Limb (tissue), 2 donors: ENCODE measurements around the gene ACYP2.
"Not testable (repeated sequence)": the region's sequence is repeated elsewhere in the genome, so short reads cannot be mapped to it uniquely, and the experiment has no call there.

Source experiments
- DNase-seq, 2 donors: peaks; one replicate each; pipeline ENCODE4 v3.0.0-alpha.2; 2016; ENCODE audit errors: extremely low spot score in 2 of 2

The ACYP2 gene

DNA sequence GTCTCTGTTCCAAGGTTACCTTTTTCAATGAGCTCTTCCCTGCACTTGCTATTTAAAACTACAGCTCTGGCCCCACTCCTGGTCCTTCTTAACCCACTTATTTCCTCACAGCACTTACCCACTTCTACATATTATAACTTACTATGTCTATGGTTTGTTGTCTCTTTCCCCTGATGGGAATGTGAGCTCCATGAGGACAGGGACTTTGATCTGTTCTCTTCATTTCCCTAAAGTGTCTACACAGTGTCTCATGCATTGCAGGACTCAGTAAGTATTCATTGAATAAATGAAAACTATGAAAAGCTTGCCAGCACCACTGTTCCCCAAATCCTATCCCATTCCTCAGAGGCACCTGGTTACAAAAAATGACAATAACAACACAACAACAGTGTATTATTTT, 18.3 kb upstream of the ACYP2 start:
- no peak for DNase-seq

DNA sequence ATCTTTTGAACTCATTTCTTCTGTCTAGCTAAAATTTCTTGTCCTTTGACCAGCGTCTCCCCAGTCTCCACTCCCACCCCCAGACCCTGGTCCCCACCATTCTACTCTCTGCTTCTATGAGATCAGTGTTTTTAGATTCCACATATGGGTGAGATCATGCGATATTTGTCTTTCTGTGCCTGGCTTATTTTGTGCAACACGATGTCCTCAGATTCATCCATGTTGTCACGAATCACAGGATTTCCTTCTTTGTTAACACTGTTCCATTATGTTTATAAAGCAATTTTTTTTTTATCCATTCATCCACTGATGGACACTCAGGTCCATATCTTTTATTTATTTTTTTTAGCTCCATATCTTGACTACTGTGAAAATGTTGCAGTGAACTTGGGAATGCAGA, 16.0 kb upstream of the ACYP2 start:
- no peak for DNase-seq

DNA sequence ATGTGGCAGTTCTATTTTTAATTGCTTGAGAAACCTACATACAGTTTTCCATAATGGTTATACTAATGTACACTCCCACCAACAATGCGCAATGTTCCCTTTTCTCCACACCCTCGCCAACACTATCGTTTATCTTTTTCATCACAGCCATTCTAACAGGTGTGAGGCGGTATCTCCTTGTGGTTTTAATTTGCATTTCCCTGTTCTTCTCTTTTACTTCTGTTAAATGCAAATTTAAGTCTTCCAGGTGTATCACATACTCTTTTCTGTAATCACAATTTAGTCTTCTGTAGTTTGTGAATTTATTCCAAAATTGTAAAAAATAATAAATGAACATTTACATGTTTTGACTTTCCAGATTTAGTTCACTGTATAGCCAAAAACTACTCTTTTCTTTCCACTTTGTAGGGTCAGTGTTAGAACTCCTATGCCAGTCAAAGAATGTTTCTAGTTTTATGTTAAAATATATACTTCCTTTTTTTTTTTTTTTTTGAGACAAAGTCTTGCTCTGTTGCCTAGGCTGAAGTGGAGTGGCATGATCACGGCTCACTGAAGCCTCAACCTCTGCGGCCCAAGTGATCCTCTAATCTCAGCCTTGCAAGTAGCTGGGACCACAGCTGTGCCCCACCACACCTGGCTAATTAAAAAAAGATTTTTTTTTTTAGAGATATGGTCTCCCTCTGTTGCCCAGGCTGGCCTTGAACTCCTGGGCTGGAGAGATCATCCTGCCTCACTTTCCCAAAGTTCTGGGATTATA, 15.4 kb upstream of the ACYP2 start:
- no peak for DNase-seq

DNA sequence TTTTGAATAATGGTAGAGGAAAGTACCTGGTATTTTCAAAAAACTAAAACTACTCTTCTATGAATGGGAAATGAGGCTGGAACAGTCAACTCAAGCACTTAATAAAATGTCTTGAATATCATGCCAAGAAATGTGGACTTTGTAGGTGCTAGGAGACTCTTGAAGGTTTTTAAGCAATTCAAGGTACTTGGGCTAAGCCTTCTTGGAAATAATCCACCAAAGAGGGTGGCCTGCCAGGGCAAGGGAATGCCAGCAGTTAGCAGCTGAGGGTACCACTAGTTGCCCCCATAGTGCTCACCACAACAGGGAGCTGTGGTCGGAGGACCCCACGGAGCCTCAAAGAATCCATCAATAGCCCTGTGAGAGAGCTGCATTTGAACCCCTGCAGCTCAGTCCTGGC, 14.6 kb upstream of the ACYP2 start:
- DNase-seq = no peak

DNA sequence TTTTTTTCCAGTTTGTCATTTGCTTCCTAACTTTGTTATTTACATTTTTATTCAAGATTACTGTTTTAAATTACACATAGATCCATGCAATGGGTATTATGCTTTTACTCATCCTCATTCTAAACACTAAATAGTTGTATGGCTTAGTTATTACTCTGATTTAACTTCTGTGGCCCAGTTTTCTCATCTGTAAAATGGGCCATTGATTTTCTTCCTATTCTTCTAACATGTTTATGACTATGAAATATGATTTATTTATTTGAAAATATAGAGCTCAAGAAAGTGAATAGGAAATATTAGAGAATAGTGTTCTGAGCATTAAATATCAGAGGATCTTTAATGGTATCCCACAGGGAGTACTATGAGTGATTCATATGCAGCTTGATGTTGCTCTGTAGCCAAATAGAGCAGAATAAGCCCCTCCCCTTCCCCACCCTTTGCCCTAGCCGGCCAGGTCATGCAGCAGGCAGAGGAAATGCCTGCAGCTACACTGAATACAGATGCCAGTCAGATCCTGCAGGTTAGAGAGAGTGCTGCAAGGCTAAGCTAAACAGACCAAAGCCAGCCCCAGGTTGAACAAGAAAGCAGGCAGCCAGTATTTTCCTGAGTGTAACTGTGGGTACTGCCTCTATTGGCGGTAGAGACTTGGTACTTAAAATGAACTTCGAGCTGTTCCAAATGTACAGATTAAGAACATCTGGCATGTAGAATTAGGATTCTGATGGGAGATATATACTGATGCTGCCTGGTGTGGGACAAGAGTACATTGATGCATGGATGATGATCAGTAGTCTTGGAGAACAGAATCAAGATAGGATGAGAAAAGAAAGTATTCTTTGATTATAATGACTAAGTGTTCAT, 11.7 kb upstream of the ACYP2 start:
- DNase-seq = peak in 1 of 2 donors; percentile 32

DNA sequence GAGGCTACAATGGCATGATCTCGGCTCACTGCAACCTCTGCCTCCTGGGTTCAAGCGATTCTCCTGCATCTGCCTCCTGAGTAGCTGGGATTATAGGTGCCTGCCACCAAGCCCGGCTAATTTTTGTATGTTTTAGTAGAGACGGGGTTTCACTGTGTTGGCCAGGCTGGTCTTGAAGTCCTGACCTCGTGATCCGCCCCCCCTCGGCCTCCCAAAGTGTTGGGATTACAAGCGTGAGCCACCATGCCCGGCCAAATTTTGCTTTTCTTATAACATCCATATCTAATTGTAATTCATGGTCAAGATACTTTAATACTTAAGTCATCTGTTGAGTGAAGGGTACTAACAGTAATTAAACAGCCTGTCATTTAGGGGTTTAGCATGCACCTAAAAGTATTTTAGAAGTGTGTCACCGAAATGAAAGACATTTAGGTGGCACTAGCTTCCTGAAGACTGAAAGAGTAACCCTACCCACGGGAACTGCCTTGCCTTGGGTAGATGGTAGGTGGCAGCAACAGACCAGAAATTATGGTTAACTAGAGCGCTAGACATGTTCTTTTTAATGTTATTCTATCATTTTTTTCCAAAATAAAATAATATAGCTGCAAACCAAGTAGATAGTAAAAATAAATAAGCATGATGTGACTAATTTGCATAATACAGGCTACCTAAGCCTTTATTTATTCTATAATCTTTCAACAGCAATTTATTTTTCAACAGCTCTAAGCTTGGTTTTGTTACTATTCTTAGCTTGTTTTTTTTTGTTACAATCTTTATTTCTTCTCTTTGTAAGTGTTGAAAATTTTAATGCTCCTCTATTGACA, 8.6 kb upstream of the ACYP2 start:
- DNase-seq = peak; percentile 66 to 69

DNA sequence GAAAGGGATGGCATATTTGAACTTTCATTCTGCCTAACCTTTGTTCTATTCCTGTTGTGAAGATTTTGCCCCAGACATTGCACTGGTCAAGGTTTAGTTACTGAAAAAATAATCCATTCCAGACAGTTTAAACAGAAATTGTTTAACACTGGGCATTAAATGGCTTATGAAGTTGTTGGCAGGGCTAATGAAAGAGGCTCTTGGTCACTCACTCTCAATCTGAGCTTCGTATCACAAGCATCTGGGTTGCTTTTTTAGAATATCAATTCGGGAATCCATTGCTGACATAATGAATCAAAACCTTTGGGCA, 8.0 kb upstream of the ACYP2 start:
- DNase-seq = no peak

DNA sequence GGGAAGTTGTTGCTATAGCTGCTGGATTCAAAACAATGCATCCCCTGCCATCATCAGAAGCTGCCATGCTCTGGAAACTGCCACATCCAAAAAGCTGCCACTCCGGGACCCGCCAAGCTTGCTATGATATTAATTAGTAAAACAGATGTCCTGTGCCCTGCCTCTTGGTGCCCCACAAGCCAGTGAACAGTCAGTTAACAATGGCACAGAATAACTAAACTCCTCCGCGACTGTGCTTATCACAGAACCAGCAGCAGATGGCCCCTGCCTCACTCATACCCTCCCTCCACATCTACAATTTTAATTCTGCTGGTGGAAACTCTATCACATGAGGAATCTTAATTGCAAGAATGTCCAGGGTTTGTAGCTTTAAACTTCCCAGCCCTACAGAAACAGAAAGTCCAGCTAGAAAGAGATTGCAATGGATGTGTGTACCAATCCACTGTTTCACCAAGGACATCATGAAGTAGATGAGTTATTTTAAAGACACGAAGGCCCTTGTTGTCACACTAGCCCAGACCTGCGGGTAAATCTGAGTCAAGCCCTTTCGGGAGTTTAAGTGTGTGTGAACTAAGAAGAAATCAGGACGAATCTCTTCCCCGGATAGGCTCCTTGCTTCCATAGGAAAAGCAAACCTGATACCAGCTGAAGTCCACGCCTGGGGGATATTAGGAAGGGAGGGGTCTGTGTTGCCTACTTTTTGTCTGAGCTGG, 7.4 kb upstream of the ACYP2 start:
- no peak for DNase-seq

DNA sequence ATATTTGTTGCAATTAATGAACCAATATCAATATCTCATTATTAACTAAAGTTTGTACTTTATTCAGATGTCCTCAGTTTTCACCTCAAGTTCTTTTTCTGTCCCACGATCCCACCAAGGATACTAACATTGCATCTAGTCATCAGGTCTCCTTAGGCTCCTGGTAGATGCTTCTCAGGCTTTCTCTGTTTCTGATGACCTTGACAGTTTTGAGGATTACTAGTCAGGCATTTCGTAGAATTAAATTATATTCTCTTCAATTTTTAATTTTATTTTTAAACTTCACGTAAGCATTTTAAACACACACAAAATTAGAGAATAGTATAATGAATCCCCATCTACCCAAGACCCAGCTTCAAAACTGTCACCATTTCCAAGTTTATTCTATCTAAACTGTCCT, 5.6 kb upstream of the ACYP2 start:
- DNase-seq = no peak

DNA sequence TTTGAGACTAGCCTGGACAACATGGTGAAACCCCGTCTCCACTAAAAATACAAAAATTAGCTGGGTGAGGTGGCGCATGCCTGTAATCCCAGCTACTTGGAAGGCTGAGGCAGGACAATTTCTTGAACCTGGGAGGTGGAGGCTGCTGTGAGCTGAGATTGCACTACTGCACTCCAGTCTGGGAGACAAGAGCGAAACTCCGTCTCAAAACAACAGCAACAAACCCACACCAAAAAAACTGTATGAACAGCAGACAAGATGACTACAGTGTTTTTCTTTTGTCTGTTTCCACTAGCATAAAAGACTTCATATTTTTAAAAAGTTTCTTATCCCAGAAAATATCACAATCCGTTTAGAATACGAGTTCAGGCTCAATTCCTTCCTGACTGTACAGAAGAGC, 936 bp upstream of the ACYP2 start:
- not testable (repeated sequence) for DNase-seq

DNA sequence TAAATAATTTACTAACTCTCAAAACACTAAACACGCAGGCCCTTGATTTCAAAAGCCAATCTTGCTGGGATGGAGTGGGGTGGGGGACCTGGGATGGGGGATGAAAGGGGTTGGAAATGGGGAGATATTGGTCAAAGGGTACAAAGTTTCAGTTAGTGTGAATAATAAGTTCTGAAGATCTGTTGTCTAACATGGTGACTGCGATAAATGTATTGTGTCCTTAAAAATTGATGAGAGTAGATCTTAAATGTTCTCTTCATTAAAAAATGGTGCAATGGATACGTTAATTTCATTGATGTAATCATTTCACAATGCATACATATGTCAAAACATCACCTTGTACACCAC, 505 bp upstream of the ACYP2 start:
- no peak for DNase-seq

DNA sequence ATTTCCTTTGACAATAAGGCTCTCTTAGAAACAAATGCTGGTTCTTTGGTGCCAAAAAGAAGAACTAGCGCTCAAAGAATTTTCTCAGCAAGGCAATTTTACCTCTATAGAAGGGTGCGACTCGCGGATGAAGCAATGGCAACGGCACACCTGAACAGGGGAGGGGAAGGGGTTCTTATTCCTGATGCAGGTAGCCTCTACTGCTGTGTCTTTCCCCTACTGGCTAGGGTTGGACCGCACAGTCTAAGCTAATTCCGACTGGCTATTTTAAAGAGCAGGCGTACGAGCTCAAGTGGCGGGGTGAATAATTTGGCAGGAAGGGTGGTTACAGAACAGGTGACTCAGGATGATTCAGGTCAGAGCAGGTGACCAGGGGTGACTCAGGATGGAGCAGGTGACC, 1.2 kb downstream of the ACYP2 start:
- DNase-seq = not testable (repeated sequence)

DNA sequence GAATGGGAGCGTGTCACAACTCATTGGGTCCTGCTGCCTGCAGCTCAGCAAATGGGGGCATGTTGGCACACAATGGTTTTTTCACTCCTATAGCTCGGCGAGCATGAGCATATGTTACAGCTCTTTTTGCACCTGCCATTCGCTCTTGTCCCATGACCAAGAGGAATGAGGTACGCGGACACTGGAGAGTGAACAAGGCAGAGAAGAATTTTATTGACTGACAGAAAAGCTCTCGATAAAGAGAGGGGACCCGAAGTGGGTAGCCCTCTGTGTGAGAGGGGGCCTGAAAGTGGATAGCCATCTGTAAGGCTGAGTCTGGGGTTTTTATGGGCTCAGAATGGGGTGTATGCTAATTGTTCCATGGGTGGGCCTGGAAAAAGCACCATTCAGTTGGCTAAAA, 5.5 kb downstream of the ACYP2 start:
- no peak for DNase-seq

DNA sequence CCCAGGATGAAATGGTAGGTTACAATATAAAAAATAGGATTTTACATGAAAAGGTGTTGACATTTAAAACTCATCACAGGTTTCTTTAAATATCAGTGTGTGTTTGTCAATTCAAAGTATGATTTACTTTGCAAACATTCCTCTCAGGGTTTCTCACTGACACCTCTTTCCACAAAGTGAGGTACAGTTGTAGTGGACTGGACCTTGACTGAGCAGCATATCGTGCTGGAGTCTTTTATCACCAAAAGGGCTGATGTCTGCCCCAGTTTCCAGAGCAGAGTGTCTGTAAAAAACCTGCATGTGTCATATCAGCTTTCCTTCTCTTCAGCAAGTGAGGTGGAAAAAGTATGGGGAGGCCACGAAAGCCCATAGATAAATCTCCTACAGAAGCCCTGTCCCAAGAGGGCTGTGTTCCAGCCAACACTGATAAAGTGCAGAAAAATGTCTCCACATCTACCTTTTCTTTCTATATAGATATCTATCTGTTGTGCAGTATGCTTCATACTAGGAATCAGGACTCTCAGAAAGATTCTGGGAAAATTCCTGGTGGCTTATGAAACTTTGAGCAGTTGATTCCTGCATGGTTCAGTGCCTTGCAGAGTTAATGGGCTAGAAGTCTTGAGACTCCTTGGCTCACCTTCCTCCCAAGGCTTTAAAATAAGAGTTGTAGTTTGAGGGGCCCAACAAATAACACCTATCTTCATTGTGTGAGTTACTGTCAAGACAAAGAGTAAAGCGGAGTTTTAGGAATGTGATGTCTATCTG, 6.9 kb downstream of the ACYP2 start:
- no peak for DNase-seq

DNA sequence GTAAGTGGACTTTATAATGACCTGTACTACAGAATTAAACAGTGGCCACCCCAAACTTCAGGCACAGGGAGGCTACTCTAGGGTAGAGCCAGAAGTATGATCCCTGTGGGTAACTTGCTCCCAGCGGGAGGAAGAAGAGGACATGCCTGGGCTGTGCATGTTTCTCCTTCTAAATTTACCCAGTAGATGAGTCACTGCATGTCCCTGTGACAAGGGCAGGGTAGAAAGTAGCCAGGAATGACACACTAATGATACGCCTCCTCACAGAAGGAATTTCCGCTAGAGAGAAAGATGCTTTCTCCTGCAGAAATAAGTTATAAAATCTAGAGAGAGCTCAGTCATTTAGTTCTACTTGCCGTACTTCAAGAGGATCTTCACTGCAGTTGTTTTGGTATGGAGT, 7.5 kb downstream of the ACYP2 start:
- DNase-seq = no peak

DNA sequence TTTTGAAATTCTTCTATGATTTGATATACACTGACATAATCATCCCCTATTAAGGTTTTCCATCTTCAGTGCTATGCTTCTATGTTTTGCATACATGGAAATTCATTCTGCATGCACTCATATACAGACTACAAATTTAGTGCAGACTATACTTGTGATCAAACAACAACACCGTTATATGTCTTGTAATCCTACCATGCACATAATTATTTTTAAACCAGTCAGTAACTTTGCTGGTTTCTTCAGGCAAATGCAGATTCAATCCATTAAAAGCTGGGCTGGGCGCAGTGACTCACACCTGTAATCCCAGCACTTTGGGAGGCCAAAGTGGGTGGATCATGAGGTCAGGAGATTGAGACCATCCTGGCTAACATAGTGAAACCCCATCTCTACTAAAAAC, 11.8 kb downstream of the ACYP2 start:
- not testable (repeated sequence) for DNase-seq

DNA sequence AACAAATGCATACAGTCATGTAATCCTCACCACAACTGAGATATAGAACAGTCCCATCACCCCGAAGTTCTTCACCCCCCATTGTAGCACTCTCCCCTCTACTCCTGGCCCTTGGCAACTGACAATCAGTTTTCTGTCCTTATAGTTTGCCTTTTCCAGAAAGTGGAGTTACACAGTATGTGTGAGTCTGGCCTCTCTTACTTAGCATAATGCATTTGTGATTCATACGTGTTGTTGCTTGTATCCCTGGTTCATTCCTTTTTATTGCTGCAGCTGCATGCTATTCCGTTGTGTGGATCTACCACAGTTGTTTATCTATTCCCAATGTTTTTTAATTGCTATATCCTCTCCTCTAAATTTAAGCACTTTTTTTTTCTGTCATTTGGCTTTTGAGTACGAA, 17.6 kb downstream of the ACYP2 start:
- no peak for DNase-seq

DNA sequence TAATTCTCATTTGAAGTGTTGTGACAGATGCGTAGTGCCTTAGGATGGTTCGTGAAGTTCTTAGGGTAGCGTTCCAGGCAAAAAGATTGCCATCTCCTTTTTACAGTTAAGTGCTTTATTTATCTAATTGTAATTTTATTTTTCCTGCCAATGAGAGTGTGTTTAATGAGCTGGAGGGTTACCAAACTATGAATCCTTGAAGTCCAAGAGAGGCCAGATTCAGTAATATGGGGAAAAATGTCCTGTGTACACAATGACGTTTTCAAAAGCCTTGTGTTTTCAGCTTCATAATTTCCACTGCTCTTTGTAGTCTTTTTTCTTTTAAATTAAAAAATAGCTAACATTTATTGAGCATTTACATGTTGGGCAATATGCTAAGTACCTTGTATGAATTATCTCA, 23.8 kb downstream of the ACYP2 start:
- no peak for DNase-seq

DNA sequence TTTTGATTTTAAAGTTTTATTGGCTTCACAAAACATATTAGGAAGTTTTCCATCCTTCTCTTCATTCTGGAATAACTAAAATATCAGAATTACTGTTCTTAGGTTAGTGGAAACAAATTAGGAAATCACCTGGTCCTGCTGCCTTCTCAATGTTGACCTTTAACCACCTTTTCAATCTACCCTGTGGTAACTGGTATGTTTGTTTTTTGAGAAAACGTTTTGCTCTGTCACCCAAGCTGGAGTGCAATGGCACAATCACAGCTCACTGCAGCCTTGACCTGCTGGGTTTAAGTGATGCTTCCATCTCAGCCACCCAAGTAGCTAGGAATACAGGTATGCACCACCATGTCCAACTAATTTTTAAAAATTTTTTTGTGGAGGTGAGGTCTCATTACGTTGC, 28.4 kb downstream of the ACYP2 start:
- DNase-seq = no peak

DNA sequence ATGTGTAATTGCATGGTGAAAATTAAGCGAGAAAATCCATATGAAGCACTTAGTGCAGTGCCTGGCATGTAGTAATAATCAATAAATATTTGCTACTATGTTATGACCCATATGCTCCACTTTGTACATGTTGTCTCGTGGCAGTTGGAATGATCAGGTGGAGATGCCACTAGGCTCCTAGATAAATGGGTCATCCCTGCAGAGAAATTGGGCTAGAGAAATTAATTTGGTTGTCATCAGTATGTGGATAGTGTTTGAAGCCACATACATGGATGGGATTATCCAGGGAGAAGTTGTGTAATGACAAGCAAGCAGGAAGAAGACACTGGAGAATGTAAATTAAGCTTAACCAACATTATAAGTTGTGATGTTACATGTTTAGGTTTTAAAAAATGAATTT, 33.0 kb downstream of the ACYP2 start:
- no peak for DNase-seq
